H9 (cell line): Measurements from ENCODE around the gene ELAPOR1. TPM values are rescaled to one million over a fixed set of nuclear protein-coding genes. Genes with fewer than 3 reads are reported as not detected.

Experiments used
- DNase-seq: peaks from one replicate; pipeline ENCODE4 v3.0.0-alpha.2; 2017
- H2AFZ ChIP-seq: one replicate; pipeline ENCODE4 v1.6.1; 2013; ENCODE audit warnings: mild to moderate bottlenecking, low read length, control low read depth, moderate library complexity
- H2AK5ac ChIP-seq: 2 replicates; pipeline ENCODE4 v1.6.1; 2013; ENCODE audit warnings: low read length, control low read depth, mixed read lengths; ENCODE audit not compliant: insufficient read length
- H2BK120ac ChIP-seq: one replicate; pipeline ENCODE4 v1.6.1; 2013; ENCODE audit warnings: low read depth, mild to moderate bottlenecking, low read length, control low read depth, inconsistent platforms; ENCODE audit not compliant: poor library complexity, severe bottlenecking
- H2BK12ac ChIP-seq: 2 replicates; pipeline ENCODE4 v1.6.1; 2013; ENCODE audit warnings: low read length, control low read depth, mixed read lengths, low read depth; ENCODE audit not compliant: insufficient read length
- H2BK15ac ChIP-seq: 2 replicates; pipeline ENCODE4 v1.6.1; 2013; ENCODE audit warnings: low read depth, low read length, control low read depth
- H2BK20ac ChIP-seq: one replicate; pipeline ENCODE4 v1.6.1; 2013; ENCODE audit warnings: low read depth, mild to moderate bottlenecking, low read length, control low read depth, inconsistent platforms; ENCODE audit not compliant: poor library complexity, severe bottlenecking
- H2BK5ac ChIP-seq: 2 replicates; pipeline ENCODE4 v1.6.1; 2013; ENCODE audit warnings: low read length, control low read depth, mixed read lengths; ENCODE audit not compliant: insufficient read length
- H3K14ac ChIP-seq: 2 replicates; pipeline ENCODE4 v1.6.1; 2013; ENCODE audit warnings: low read length, control low read depth; ENCODE audit not compliant: insufficient read depth
- H3K18ac ChIP-seq: 2 replicates; pipeline ENCODE4 v1.6.1; 2013; ENCODE audit warnings: low read depth, mild to moderate bottlenecking, mixed read lengths, low read length, control low read depth; ENCODE audit not compliant: insufficient read length
- H3K23ac ChIP-seq: 2 replicates; pipeline ENCODE4 v1.6.1; 2013; ENCODE audit warnings: low read length, control low read depth, mixed read lengths, low read depth; ENCODE audit not compliant: insufficient read length
- H3K23me2 ChIP-seq: 2 replicates; pipeline ENCODE4 v1.6.1; 2013; ENCODE audit warnings: low read depth, mild to moderate bottlenecking, mixed read lengths, low read length, control low read depth; ENCODE audit not compliant: insufficient read length, poor library complexity, severe bottlenecking
- H3K27ac ChIP-seq: 2 replicates; pipeline ENCODE4 v1.5.1; 2013; ENCODE audit warnings: low read length, control low read depth, mixed read lengths, low read depth; ENCODE audit not compliant: insufficient read length
- H3K27me3 ChIP-seq: 2 replicates; pipeline ENCODE4 v1.6.1; 2013; ENCODE audit warnings: low read length, control low read depth, inconsistent platforms; ENCODE audit not compliant: insufficient read depth
- H3K4ac ChIP-seq: 2 replicates; pipeline ENCODE4 v1.6.1; 2013; ENCODE audit warnings: low read depth, mild to moderate bottlenecking, control low read depth, inconsistent platforms, low read length, moderate library complexity
- H3K4me1 ChIP-seq: 2 replicates; pipeline ENCODE4 v1.6.1; 2013; ENCODE audit warnings: low read length, control low read depth, inconsistent platforms; ENCODE audit not compliant: insufficient read depth
- H3K4me2 ChIP-seq: 2 replicates; pipeline ENCODE4 v1.6.1; 2013; ENCODE audit warnings: low read length, control low read depth, mixed read lengths; ENCODE audit not compliant: insufficient read length, insufficient read depth
- H3K56ac ChIP-seq: 2 replicates; pipeline ENCODE4 v1.6.1; 2013; ENCODE audit warnings: low read depth, mild to moderate bottlenecking, mixed read lengths, low read length, control low read depth; ENCODE audit not compliant: insufficient read length
- H3K79me1 ChIP-seq: 2 replicates; pipeline ENCODE4 v1.6.1; 2013; ENCODE audit warnings: low read depth, mild to moderate bottlenecking, moderate library complexity, low read length, control low read depth, inconsistent platforms; ENCODE audit not compliant: insufficient read depth, poor library complexity, severe bottlenecking
- H3K79me2 ChIP-seq: 2 replicates; pipeline ENCODE4 v1.6.1; 2013; ENCODE audit warnings: low read length, control low read depth, inconsistent platforms; ENCODE audit not compliant: insufficient read depth
- H3K9ac ChIP-seq: 2 replicates; pipeline ENCODE4 v1.6.1; 2013; ENCODE audit warnings: low read length, control low read depth, mixed read lengths; ENCODE audit not compliant: insufficient read length; ENCODE audit errors: extremely low read depth
- H3K9me3 ChIP-seq: one replicate; pipeline ENCODE4 v1.6.1; 2013; ENCODE audit warnings: low read depth, low read length, inconsistent platforms; ENCODE audit not compliant: control insufficient read depth
- H3T11ph ChIP-seq: one replicate; pipeline ENCODE4 v1.6.1; 2013; ENCODE audit warnings: mild to moderate bottlenecking, low read length, control low read depth, inconsistent platforms
- H4K20me1 ChIP-seq: one replicate; pipeline ENCODE4 v1.6.1; 2013; ENCODE audit not compliant: control insufficient read depth, insufficient read length, insufficient read depth
- H4K5ac ChIP-seq: 2 replicates; pipeline ENCODE4 v1.6.1; 2013; ENCODE audit warnings: low read depth, mild to moderate bottlenecking, mixed read lengths, low read length, control low read depth; ENCODE audit not compliant: insufficient read length
- H4K8ac ChIP-seq: replicated peaks from 2 replicates; pipeline ENCODE4 v1.6.1; 2013; ENCODE audit warnings: low read length, control low read depth, mixed read lengths, low read depth; ENCODE audit not compliant: insufficient read length
- H4K91ac ChIP-seq: 2 replicates; pipeline ENCODE4 v1.6.1; 2013; ENCODE audit warnings: low read depth, mild to moderate bottlenecking, moderate library complexity, mixed read lengths, low read length, control low read depth; ENCODE audit not compliant: insufficient read length
- H3K27ac Mint-ChIP-seq, 3 experiments: 2 replicates in 2 of 3; 3 replicates in 1 of 3; pipeline ENCODE4 v1.8.0; 2020 to 2021; ENCODE audit warnings: mixed read lengths in 3 of 3, mild to moderate bottlenecking in 1 of 3, moderate library complexity in 1 of 3
- H3K27me3 Mint-ChIP-seq: 2 replicates; pipeline ENCODE4 v1.8.0; 2021; ENCODE audit warnings: low read depth, mild to moderate bottlenecking, moderate library complexity, mixed read lengths
- H3K36me3 Mint-ChIP-seq, 3 experiments: 2 replicates in 2 of 3; 3 replicates in 1 of 3; pipeline ENCODE4 v1.8.0; 2020 to 2021; ENCODE audit warnings: low read depth in 3 of 3, mixed read lengths in 3 of 3; ENCODE audit not compliant: insufficient read depth in 1 of 3
- H3K4me1 Mint-ChIP-seq, 2 experiments: 2 replicates each; pipeline ENCODE4 v1.8.0; 2020; ENCODE audit warnings: mixed read lengths in 2 of 2
- H3K4me3 Mint-ChIP-seq, 2 experiments: 2 replicates in 1 of 2; 3 replicates in 1 of 2; pipeline ENCODE4 v1.8.0; 2020 to 2021; ENCODE audit warnings: mild to moderate bottlenecking in 2 of 2, mixed read lengths in 2 of 2, moderate library complexity in 1 of 2
- H3K9me3 Mint-ChIP-seq, 2 experiments: 2 replicates in 1 of 2; 3 replicates in 1 of 2; pipeline ENCODE4 v1.8.0; 2020; ENCODE audit warnings: mild to moderate bottlenecking in 2 of 2, mixed read lengths in 2 of 2, moderate library complexity in 1 of 2
- WGBS: extraction: QIAGEN DNeasy Blood & Tissue Kit; methylation state at CpG from one replicate; pipeline ENCODE4 v1.1.7; 2013; ENCODE audit warnings: missing lambda C conversion rate, low lambda C conversion rate, mixed read lengths; ENCODE audit not compliant: insufficient read length; ENCODE audit errors: extremely low coverage; 5-methylcytosine and 5-hydroxymethylcytosine counted together
- total RNA-seq: library from RNA; stranded (reverse); gene quantifications from 2 replicates; pipeline ENCODE4 v1.2.1, GENCODE V29; 2021
- TF ChIP-seq, protein P1 (sequence below): fragments of 200-600 bp; sonication (generic); conservative IDR thresholded peaks from 3 replicates; pipeline ENCODE4 v1.8.0; 2021; ENCODE audit warnings: antibody characterized with exemption, mild to moderate bottlenecking

The ELAPOR1 gene
- total RNA-seq, 1 experiment from 2014 or later, result 0.55 TPM

DNA sequence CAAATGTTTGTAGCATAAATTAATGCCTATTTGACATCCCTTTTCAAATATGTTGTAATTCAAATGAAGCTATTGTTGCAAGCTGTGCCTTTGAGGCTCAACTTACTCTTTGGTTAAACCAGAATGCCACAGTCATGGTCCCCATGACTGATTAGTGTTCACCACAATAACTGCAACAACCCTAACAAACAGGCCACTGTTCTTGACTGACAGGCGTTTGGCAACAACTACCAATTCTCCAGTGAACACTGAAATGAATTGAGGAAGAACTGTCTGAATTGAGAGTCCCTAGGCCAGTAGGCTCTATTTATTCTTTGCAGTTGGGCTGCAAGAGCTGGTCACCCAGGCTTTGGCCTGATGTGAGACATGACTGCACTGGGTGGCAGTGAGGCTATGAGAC is 30.0 kb upstream of the ELAPOR1 start:
- H4K91ac ChIP-seq, result no peak overlapping the region
- H3K36me3 Mint-ChIP-seq, result peaks cover 0 to 1% (median 0%) of the 10 kb centered on the region in 3 experiments; a peak in 1 of 7 replicates
- no peak overlapping the region for H4K8ac ChIP-seq
- H3K4ac ChIP-seq, result no peak overlapping the region
- no peak overlapping the region for H2BK120ac ChIP-seq
- peaks cover 2% of the 10 kb centered on the region; the same call in 1 of the 2 replicates for H3K4me1 ChIP-seq
- H3K9ac ChIP-seq, result no peak overlapping the region
- H3K79me2 ChIP-seq, result no peaks in the 10 kb centered on the region
- no peaks in the 10 kb centered on the region for H3K27me3 Mint-ChIP-seq
- H3K27ac ChIP-seq, result no peak overlapping the region
- no peak overlapping the region for H3K14ac ChIP-seq
- no peak overlapping the region for H3T11ph ChIP-seq
- H2AK5ac ChIP-seq, result no peak overlapping the region
- no peaks in the 10 kb centered on the region for H3K9me3 ChIP-seq
- H3K23me2 ChIP-seq, result no peaks in the 10 kb centered on the region
- no peaks in the 10 kb centered on the region for H3K79me1 ChIP-seq
- no peaks in the 10 kb centered on the region for H4K20me1 ChIP-seq
- H2BK12ac ChIP-seq, result no peak overlapping the region
- no peak overlapping the region for H3K56ac ChIP-seq
- no peak overlapping the region for H2BK15ac ChIP-seq
- H3K9me3 Mint-ChIP-seq, result peaks cover 0 to 3% of the 10 kb centered on the region in 2 experiments; a peak in 1 of 5 replicates
- H3K27me3 ChIP-seq, result no peaks in the 10 kb centered on the region
- no peak overlapping the region for H3K4me2 ChIP-seq
- no CpG with 5 or more reads among the region's 1 CpG for WGBS
- no peak overlapping the region for H2AFZ ChIP-seq
- no peak overlapping the region for H2BK5ac ChIP-seq
- peaks cover 25 to 26% of the 10 kb centered on the region in 2 experiments for H3K4me1 Mint-ChIP-seq
- H2BK20ac ChIP-seq, result no peak overlapping the region
- H3K23ac ChIP-seq, result no peak overlapping the region
- DNase-seq, result no peak
- TF ChIP-seq, protein P1, sequence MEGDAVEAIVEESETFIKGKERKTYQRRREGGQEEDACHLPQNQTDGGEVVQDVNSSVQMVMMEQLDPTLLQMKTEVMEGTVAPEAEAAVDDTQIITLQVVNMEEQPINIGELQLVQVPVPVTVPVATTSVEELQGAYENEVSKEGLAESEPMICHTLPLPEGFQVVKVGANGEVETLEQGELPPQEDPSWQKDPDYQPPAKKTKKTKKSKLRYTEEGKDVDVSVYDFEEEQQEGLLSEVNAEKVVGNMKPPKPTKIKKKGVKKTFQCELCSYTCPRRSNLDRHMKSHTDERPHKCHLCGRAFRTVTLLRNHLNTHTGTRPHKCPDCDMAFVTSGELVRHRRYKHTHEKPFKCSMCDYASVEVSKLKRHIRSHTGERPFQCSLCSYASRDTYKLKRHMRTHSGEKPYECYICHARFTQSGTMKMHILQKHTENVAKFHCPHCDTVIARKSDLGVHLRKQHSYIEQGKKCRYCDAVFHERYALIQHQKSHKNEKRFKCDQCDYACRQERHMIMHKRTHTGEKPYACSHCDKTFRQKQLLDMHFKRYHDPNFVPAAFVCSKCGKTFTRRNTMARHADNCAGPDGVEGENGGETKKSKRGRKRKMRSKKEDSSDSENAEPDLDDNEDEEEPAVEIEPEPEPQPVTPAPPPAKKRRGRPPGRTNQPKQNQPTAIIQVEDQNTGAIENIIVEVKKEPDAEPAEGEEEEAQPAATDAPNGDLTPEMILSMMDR, result no peak
- H3K18ac ChIP-seq, result no peak overlapping the region
- H3K27ac Mint-ChIP-seq, result peak overlapping the region in 1 of 3 experiments; percentile 13; a peak in 1 of 7 replicates
- no peak overlapping the region for H4K5ac ChIP-seq
- no peak overlapping the region for H3K4me3 Mint-ChIP-seq
